ENCODE results near the gene CCDC167. TPM values are rescaled to one million over a fixed set of nuclear protein-coding genes. Genes with fewer than 3 reads are reported as not detected.

Gene CCDC167
- total RNA-seq, 1 experiment from 2014 or later, result 32.3 TPM

DNA sequence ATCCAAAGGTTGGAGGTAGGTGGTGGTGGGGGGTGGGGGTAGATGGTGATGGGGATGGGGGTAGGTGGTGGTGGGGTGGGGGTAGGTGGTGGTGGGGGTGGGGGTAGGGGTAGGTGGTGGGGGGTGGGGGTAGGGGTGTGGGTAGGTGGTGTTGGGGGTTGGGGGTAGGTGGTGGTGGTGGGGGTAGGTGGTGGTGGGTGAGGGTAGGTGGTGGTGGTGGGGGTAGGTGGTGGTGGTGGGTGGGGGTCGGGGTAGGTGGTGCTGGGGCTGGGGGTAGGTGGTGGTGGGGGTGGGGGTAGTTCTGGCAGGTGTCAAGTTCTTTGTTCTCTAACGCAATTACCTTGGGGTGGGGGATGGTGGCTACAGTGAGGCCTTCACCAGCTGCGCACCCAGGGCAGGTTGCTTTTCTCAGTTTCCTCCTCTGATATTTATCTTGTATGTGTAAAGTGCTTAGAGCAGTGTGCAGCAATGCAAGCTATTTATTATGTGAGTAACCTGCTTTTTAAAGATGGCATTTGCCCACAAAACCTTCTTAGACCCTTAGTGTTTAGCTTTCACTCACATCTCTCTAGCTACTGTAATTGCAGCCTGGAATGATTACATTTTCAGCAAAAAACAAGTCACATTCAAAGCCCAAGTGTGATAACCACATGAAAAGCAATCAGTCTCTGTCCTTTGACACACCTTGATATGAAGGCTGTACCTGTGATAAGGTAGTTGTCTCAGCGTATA is 8.2 kb upstream of the CCDC167 start:
- Mint-ChIP-seq H3K4me3 (ENCODE audit: unreplicated experiment) (peak overlapping the region; percentile 48), H3K27me3 (ENCODE audit: insufficient read depth, unreplicated experiment) (no peaks in the 10 kb centered on the region), H3K9me3 (ENCODE audit: unreplicated experiment) (no peaks in the 10 kb centered on the region), H3K36me3 (ENCODE audit: insufficient read depth, unreplicated experiment) (no peaks in the 10 kb centered on the region), H3K27ac (ENCODE audit: unreplicated experiment) (peak overlapping the region; percentile 53), H3K4me1 (ENCODE audit: low read depth, unreplicated experiment) (peaks cover 35% of the 10 kb centered on the region)
- H3K4me3 ChIP-seq (ENCODE audit: low read depth, low read length), result peak overlapping the region; percentile 21
- H3K27me3 ChIP-seq (replicated peaks; ENCODE audit: control insufficient read depth, insufficient read depth, low read length), result no peaks in the 10 kb centered on the region
- H3K36me3 ChIP-seq (ENCODE audit: control insufficient read depth, insufficient read depth, low read length), result no peaks in the 10 kb centered on the region
- no TSS peak for BruUV-seq (replicated peaks)
- no peaks in the 10 kb centered on the region for H3K9me3 ChIP-seq
- TF ChIP-seq, protein P1, sequence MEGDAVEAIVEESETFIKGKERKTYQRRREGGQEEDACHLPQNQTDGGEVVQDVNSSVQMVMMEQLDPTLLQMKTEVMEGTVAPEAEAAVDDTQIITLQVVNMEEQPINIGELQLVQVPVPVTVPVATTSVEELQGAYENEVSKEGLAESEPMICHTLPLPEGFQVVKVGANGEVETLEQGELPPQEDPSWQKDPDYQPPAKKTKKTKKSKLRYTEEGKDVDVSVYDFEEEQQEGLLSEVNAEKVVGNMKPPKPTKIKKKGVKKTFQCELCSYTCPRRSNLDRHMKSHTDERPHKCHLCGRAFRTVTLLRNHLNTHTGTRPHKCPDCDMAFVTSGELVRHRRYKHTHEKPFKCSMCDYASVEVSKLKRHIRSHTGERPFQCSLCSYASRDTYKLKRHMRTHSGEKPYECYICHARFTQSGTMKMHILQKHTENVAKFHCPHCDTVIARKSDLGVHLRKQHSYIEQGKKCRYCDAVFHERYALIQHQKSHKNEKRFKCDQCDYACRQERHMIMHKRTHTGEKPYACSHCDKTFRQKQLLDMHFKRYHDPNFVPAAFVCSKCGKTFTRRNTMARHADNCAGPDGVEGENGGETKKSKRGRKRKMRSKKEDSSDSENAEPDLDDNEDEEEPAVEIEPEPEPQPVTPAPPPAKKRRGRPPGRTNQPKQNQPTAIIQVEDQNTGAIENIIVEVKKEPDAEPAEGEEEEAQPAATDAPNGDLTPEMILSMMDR (IDR thresholded peaks at IDR 0.05; ENCODE audit: insufficient read depth in 1 of 2, low read depth in 1 of 2, low read length in 1 of 2, severe bottlenecking in 1 of 2, unreplicated experiment in 1 of 2), result no peak
- DNase-seq, result peak; percentile 65 to 77
- intact Hi-C loops (cut with micrococcal nuclease; ENCODE audit: unreplicated experiment), result loop anchor here (1.0 kb wide), 1 partner anchor 9 kb away; the partner anchor contains the start of gene CCDC167
- POLR2A ChIA-PET, result interaction anchor here (1.0 to 1.1 kb wide), 2 partner anchors 8 to 1196 kb away, joined by 4 to 11 read pairs; partner anchors contain the start of gene CCDC167
- H3K4me1 ChIP-seq, result peaks cover 53% of the 10 kb centered on the region
- CTCF ChIA-PET, result interaction anchor here (1.0 to 1.2 kb wide), 2 partner anchors 8 to 58 kb away, joined by 5 read pairs; partner anchors contain the start of gene CCDC167

DNA sequence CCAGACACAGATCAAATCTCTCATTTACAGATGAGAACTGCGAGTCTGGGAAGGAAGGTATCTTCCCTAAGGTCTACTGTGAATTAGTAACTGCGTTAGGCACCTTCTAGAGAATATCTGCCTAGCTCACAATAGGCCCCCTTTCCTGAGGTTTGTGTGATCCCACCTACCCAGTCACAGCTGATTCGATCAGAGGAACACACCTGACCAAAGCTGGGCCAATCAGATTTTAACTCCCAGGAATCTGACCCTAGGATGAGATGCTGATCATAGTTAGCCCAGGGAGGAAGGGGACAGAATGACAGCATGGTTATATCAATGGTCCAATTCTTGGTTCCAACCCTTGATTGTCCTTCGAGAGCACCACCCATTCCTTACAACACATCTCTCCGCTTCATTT is 7.4 kb upstream of the CCDC167 start:
- POLR2A ChIA-PET, result interaction anchor here (0.5 kb wide), 1 partner anchor 222 kb away, joined by 11 read pairs; no protein-coding TSS in a partner anchor
- CTCF ChIA-PET, result no interaction called here
- no TSS peak for BruUV-seq (replicated peaks)

DNA sequence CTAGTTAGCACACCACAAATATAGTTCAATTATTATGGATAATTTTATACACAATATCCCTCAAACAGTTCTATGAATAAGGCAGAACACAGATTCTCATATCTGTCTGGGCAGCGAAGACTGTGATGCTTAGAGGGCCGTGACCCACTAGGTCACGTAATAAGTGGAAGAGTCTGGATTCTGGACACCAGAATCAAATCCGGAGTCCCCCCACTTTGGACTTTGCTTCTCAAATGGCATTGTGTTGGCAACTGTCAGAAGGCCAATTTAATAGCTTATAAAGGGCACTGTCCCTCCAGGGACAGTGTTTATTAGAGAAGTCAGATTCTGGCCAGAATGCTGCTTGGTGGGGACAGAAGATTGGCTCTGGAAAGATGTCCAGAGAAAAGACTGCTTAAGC is 6.8 kb upstream of the CCDC167 start:
- CTCF ChIA-PET, result no interaction called here
- no peaks in the 10 kb centered on the region for H3K36me3 Mint-ChIP-seq (ENCODE audit: insufficient read depth, unreplicated experiment)

More for the DNA sequence above, 7.4 kb upstream of the CCDC167 start:
- DNase-seq, result peak in 1 of 2 experiments; percentile 33
- no peaks in the 10 kb centered on the region for H3K36me3 Mint-ChIP-seq (ENCODE audit: insufficient read depth, unreplicated experiment)
- H3K27ac Mint-ChIP-seq (ENCODE audit: unreplicated experiment), result no peak overlapping the region
- peaks cover 31% of the 10 kb centered on the region for H3K4me1 Mint-ChIP-seq (ENCODE audit: low read depth, unreplicated experiment)
- Histone ChIP-seq H3K9me3 (no peaks in the 10 kb centered on the region), H3K27me3 (replicated peaks; ENCODE audit: control insufficient read depth, insufficient read depth, low read length) (no peaks in the 10 kb centered on the region), H3K4me3 (ENCODE audit: low read depth, low read length) (peak overlapping the region; percentile 21; the same call in 1 of the 2 replicates), H3K36me3 (ENCODE audit: control insufficient read depth, insufficient read depth, low read length) (no peaks in the 10 kb centered on the region), H3K4me1 (peaks cover 56% of the 10 kb centered on the region)
- H3K4me3 Mint-ChIP-seq (ENCODE audit: unreplicated experiment), result peak overlapping the region; percentile 37
- TF ChIP-seq, protein P1 (IDR thresholded peaks at IDR 0.05; ENCODE audit: insufficient read depth in 1 of 2, low read depth in 1 of 2, low read length in 1 of 2, severe bottlenecking in 1 of 2, unreplicated experiment in 1 of 2), result no peak
- H3K9me3 Mint-ChIP-seq (ENCODE audit: unreplicated experiment), result no peaks in the 10 kb centered on the region
- intact Hi-C loops (cut with micrococcal nuclease; ENCODE audit: unreplicated experiment), result no loop called here
- H3K27me3 Mint-ChIP-seq (ENCODE audit: insufficient read depth, unreplicated experiment), result no peaks in the 10 kb centered on the region

More for the DNA sequence above, 6.8 kb upstream of the CCDC167 start:
- no peaks in the 10 kb centered on the region for H3K27me3 ChIP-seq (replicated peaks; ENCODE audit: control insufficient read depth, insufficient read depth, low read length)
- no peak overlapping the region for H3K4me3 ChIP-seq (ENCODE audit: low read depth, low read length)
- Mint-ChIP-seq H3K4me1 (ENCODE audit: low read depth, unreplicated experiment) (peaks cover 30% of the 10 kb centered on the region), H3K27ac (ENCODE audit: unreplicated experiment) (no peak overlapping the region), H3K27me3 (ENCODE audit: insufficient read depth, unreplicated experiment) (no peaks in the 10 kb centered on the region), H3K9me3 (ENCODE audit: unreplicated experiment) (no peaks in the 10 kb centered on the region), H3K4me3 (ENCODE audit: unreplicated experiment) (peak overlapping the region; percentile 37)
- H3K36me3 ChIP-seq (ENCODE audit: control insufficient read depth, insufficient read depth, low read length), result no peaks in the 10 kb centered on the region
- DNase-seq, result no peak
- H3K4me1 ChIP-seq, result peaks cover 56% of the 10 kb centered on the region
- TF ChIP-seq, protein P1 (IDR thresholded peaks at IDR 0.05; ENCODE audit: insufficient read depth in 1 of 2, low read depth in 1 of 2, low read length in 1 of 2, severe bottlenecking in 1 of 2, unreplicated experiment in 1 of 2), result no peak
- TSS peak; percentile 47 for BruUV-seq (replicated peaks)
- H3K9me3 ChIP-seq, result no peaks in the 10 kb centered on the region
- POLR2A ChIA-PET, result interaction anchor here (0.5 kb wide), 1 partner anchor 222 kb away, joined by 11 read pairs; no protein-coding TSS in a partner anchor
- intact Hi-C loops (cut with micrococcal nuclease; ENCODE audit: unreplicated experiment), result no loop called here

Measured in Caco-2 (cell line).